Measurements from ENCODE around the gene ASTN2.

ASTN2 gene

GRCh38 chr9:117413346-117414219 is 1.3 kb downstream of the ASTN2 start:
- DNase-seq (ENCODE audit: low read depth): no peak

GRCh38 chr9:117412841-117413240 is 2.0 kb downstream of the ASTN2 start:
- DNase-seq (ENCODE audit: low read depth): no peak

- no peak for DNase-seq (ENCODE audit: low read depth)
These were observed 2.7 kb downstream of the ASTN2 start for GRCh38 chr9:117412006-117412715.

GRCh38 chr9:117411547-117411946 is 3.3 kb downstream of the ASTN2 start:
- DNase-seq (ENCODE audit: low read depth): no peak

GRCh38 chr9:117409321-117409720 is 5.5 kb downstream of the ASTN2 start:
- no peak for DNase-seq (ENCODE audit: low read depth)

GRCh38 chr9:117407436-117408022 is 7.3 kb downstream of the ASTN2 start:
- DNase-seq (ENCODE audit: low read depth): no peak

GRCh38 chr9:117405950-117406705 is 8.7 kb downstream of the ASTN2 start:
- DNase-seq (ENCODE audit: low read depth): no peak

- no peak for DNase-seq (ENCODE audit: low read depth)
These were observed 11.0 kb downstream of the ASTN2 start for GRCh38 chr9:117403848-117404247.

GRCh38 chr9:117403403-117403811 is 11.4 kb downstream of the ASTN2 start:
- no peak for DNase-seq (ENCODE audit: low read depth)

GRCh38 chr9:117400171-117400570 is 14.7 kb downstream of the ASTN2 start:
- DNase-seq (ENCODE audit: low read depth): no peak

GRCh38 chr9:117395151-117395650 is 19.7 kb downstream of the ASTN2 start:
- no peak for DNase-seq (ENCODE audit: low read depth)

- DNase-seq (ENCODE audit: low read depth): no peak
These were observed 20.2 kb downstream of the ASTN2 start for GRCh38 chr9:117394655-117395054.

GRCh38 chr9:117392992-117393391 is 21.9 kb downstream of the ASTN2 start:
- no peak for DNase-seq (ENCODE audit: low read depth)

- DNase-seq (ENCODE audit: low read depth): no peak
These were observed 27.4 kb downstream of the ASTN2 start for GRCh38 chr9:117387422-117387821.

- no peak for DNase-seq (ENCODE audit: low read depth)
These were observed 35.5 kb downstream of the ASTN2 start for GRCh38 chr9:117379341-117379740.

GRCh38 chr9:117377046-117377445 is 37.8 kb downstream of the ASTN2 start:
- no peak for DNase-seq (ENCODE audit: low read depth)

GRCh38 chr9:117375956-117376355 is 38.9 kb downstream of the ASTN2 start:
- no peak for DNase-seq (ENCODE audit: low read depth)

- no peak for DNase-seq (ENCODE audit: low read depth)
These were observed 40.7 kb downstream of the ASTN2 start for GRCh38 chr9:117374076-117374725.

GRCh38 chr9:117368684-117369230 is 46.1 kb downstream of the ASTN2 start:
- no peak for DNase-seq (ENCODE audit: low read depth)

- DNase-seq (ENCODE audit: low read depth): no peak
These were observed 49.4 kb downstream of the ASTN2 start for GRCh38 chr9:117365438-117365837.

GRCh38 chr9:117363006-117363405 is 51.9 kb downstream of the ASTN2 start:
- no peak for DNase-seq (ENCODE audit: low read depth)

Measured in stimulated activated CD8-positive, alpha-beta memory T cell treated with anti-CD3 and anti-CD28 coated beads, Interleukin-12 subunit alpha, Interleukin-12 subunit beta, amount 100 ng/mL, for 4 hours (primary cell).